Pericardium fibroblast (primary cell): ENCODE measurements around the gene PON1. TPM values are rescaled to one million over a fixed set of nuclear protein-coding genes. Genes with fewer than 3 reads are reported as not detected.

Source experiments
- total RNA-seq: library from RNA; depleted of rRNA; stranded (reverse); fragments of >200 nt; gene quantifications from 2 replicates; pipeline ENCODE4 v1.2.3, GENCODE V29; 2015

PON1 gene
- not detected in 2 replicates for total RNA-seq

GRCh38 chr7:95324431-95324830 is at the start of gene PON1:
Gene PON1, minus strand, starts transcription at chr7:95324532. Its CDS starts 57 bp downstream, at chr7:95324475.

Other genes starting within 250 kb of the PON1 start
- gene PON3, start 71.8 kb upstream of the PON1 start, total RNA-seq: 1.5 and 4.0 TPM in 2 replicates
- gene PON2, start 110.5 kb upstream of the PON1 start, total RNA-seq: 39.3 and 99.9 TPM in 2 replicates
- gene ASB4, start 161.4 kb upstream of the PON1 start, total RNA-seq: 0.09 TPM in 1 of 2 replicates, not detected in the other